NT2/D1 (cell line): ENCODE results near the gene VARS2.

Experiments
- SUZ12 ChIP-seq: IDR thresholded peaks from 2 replicates; pipeline ENCODE4 v1.6.1; 2011; ENCODE audit not compliant: insufficient read length, insufficient read depth; ENCODE audit errors: extremely low read depth
- YY1 ChIP-seq: IDR thresholded peaks from 2 replicates; pipeline ENCODE4 v1.6.1; 2011; ENCODE audit not compliant: insufficient read length, insufficient read depth
- ZNF274 ChIP-seq: IDR thresholded peaks from 2 replicates; pipeline ENCODE4 v1.6.1; 2011; ENCODE audit warnings: mild to moderate bottlenecking, low read depth, low read length

- TF ChIP-seq YY1 (no peak), SUZ12 (no peak), ZNF274 (no peak)
Measured at GRCh38 chr6:30890646-30891449, 23.2 kb upstream of the VARS2 start.
